Glutamatergic neuron (in vitro differentiated cells): ENCODE results near the gene ATMIN. TPM values are rescaled to one million over a fixed set of nuclear protein-coding genes. Genes with fewer than 3 reads are reported as not detected.
A peak's percentile ranks its signal among the peaks of the same experiment; 100 is the strongest.

ENCODE experiments used
- DNase-seq: peaks from one replicate; pipeline ENCODE4 v3.0.0; 2022
- H3K27ac Mint-ChIP-seq: one replicate; pipeline ENCODE4 v1.8.0; 2020; ENCODE audit warnings: mild to moderate bottlenecking, mixed read lengths, inconsistent platforms; ENCODE audit not compliant: unreplicated experiment
- H3K27me3 Mint-ChIP-seq: one replicate; pipeline ENCODE4 v1.8.0; 2020; ENCODE audit warnings: mild to moderate bottlenecking, moderate library complexity, mixed read lengths, inconsistent platforms; ENCODE audit not compliant: unreplicated experiment
- H3K36me3 Mint-ChIP-seq: one replicate; pipeline ENCODE4 v1.8.0; 2020; ENCODE audit warnings: mild to moderate bottlenecking, mixed read lengths, inconsistent platforms; ENCODE audit not compliant: unreplicated experiment
- H3K4me1 Mint-ChIP-seq: one replicate; pipeline ENCODE4 v1.8.0; 2020; ENCODE audit warnings: mild to moderate bottlenecking, low read depth, mixed read lengths, inconsistent platforms; ENCODE audit not compliant: unreplicated experiment
- H3K4me3 Mint-ChIP-seq: one replicate; pipeline ENCODE4 v1.8.0; 2020; ENCODE audit warnings: mild to moderate bottlenecking, mixed read lengths, inconsistent platforms; ENCODE audit not compliant: unreplicated experiment
- H3K9me3 Mint-ChIP-seq: one replicate; pipeline ENCODE4 v1.8.0; 2020; ENCODE audit warnings: mild to moderate bottlenecking, moderate library complexity, mixed read lengths, inconsistent platforms; ENCODE audit not compliant: unreplicated experiment
- total RNA-seq: library from RNA; stranded (reverse); fragmentation: NEBNext Ultra II Directional; extraction: Animal tissue kit (Norgen Biotek cat#: 25700); gene quantifications from one replicate; pipeline ENCODE4 v1.2.1, GENCODE V29; 2021; ENCODE audit not compliant: unreplicated experiment
- TF ChIP-seq, protein P1 (sequence below): fragments of 200-600 bp; sonication (generic); IDR thresholded peaks from one replicate; pipeline ENCODE4 v1.5.0; 2021; ENCODE audit not compliant: partially characterized antibody, unreplicated experiment

The ATMIN gene
- total RNA-seq, 1 donor from 2014 or later = 61.5 TPM

- Mint-ChIP-seq H3K27ac (no peak overlapping the region), H3K9me3 (peaks cover 6% of the 10 kb centered on the region), H3K4me1 (peaks cover 27% of the 10 kb centered on the region), H3K27me3 (peaks cover 4% of the 10 kb centered on the region), H3K4me3 (no peak overlapping the region), H3K36me3 (no peaks in the 10 kb centered on the region)
- TF ChIP-seq, protein P1, sequence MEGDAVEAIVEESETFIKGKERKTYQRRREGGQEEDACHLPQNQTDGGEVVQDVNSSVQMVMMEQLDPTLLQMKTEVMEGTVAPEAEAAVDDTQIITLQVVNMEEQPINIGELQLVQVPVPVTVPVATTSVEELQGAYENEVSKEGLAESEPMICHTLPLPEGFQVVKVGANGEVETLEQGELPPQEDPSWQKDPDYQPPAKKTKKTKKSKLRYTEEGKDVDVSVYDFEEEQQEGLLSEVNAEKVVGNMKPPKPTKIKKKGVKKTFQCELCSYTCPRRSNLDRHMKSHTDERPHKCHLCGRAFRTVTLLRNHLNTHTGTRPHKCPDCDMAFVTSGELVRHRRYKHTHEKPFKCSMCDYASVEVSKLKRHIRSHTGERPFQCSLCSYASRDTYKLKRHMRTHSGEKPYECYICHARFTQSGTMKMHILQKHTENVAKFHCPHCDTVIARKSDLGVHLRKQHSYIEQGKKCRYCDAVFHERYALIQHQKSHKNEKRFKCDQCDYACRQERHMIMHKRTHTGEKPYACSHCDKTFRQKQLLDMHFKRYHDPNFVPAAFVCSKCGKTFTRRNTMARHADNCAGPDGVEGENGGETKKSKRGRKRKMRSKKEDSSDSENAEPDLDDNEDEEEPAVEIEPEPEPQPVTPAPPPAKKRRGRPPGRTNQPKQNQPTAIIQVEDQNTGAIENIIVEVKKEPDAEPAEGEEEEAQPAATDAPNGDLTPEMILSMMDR = no peak
- DNase-seq = no peak
Measured at GRCh38 chr16:80990577-80990976, 45.1 kb upstream of the ATMIN start.

DNA sequence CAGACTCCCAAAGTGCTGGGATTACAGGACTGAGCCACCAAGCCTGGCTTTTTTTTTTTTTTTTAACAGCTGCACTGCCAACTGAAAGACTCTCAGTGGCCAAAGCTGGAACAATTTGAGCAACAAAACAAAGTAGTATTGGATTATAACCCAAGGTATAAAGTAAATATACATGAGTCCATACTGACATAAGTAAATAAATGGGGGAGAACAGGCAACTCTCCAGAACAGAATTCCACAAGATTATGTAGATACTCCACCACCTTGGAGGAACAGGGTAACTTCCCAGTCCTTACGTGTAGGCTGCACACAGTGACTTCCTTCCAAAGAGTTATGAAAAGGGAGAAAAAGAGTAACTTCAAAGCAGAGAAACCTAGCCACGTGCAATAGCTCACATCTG lies 44.7 kb upstream of the ATMIN start:
- Mint-ChIP-seq H3K4me1 (peaks cover 28% of the 10 kb centered on the region), H3K27ac (no peak overlapping the region), H3K36me3 (no peaks in the 10 kb centered on the region)

DNA sequence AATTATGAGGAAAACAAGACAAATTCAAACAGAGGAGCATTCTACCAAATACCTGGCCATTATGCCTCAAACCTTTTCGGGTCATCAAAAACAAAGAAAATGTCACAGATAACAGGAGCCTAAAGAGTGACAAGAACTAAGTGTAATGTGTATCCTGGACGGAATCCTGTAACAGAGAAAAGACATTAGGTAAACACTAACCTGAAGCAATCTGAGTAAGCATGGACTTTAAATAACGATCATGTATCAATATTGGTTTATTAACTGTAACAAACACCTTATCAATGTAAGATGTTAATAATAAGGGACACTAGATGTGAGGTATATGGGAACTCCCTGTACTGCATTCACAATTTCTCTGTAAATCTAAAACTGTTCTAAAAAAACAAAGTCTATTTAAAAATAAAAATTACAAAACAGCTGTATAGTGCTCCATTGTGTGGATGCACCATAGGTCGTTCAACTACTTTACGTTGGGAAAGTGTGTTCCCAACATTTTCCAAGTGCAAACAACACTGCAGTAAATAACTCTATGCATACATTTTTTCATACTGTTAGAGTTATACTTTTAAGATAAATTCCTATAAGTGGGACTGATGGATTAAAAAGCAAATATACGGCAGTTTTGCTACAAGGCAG lies 43.7 kb upstream of the ATMIN start:
- DNase-seq = no peak
- Mint-ChIP-seq H3K36me3 (no peaks in the 10 kb centered on the region), H3K4me1 (peaks cover 36% of the 10 kb centered on the region), H3K4me3 (no peak overlapping the region), H3K9me3 (peaks cover 6% of the 10 kb centered on the region), H3K27ac (peak overlapping the region; percentile 50), H3K27me3 (peaks cover 4% of the 10 kb centered on the region)
- TF ChIP-seq, protein P1 = no peak

More for the DNA sequence above, 44.7 kb upstream of the ATMIN start:
- Mint-ChIP-seq H3K27me3 (peaks cover 4% of the 10 kb centered on the region), H3K9me3 (peaks cover 6% of the 10 kb centered on the region), H3K4me3 (no peak overlapping the region)
- DNase-seq = no peak
- TF ChIP-seq, protein P1 = no peak

DNA sequence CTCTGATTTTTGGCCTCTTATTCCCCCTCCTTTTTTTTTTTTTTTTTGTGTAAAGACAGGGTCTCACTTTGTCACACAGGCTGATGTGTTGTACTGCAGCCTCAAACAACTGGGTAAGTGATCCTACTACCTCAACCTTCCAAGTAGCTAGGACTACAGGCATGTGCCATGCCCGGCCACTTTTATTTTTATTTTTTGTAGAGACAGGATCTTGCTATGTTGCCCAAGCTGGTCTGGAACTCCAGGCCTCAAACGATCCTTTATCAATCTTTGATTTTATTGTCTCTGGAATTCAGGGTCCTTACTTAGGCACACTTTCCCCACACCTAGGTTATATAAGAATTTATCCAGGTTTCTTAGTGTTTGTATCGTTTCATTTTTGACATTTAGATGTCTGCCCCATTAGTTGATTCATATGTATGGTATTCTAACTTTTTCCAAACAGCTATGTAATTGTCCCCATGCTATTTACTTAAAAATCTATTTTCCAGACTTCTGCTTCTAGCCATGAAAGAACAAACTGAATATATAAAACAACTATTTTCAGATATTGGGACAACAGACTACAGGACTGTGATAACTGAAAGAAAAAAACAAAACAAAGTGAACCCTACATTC lies 42.9 kb upstream of the ATMIN start:
- H3K4me1 Mint-ChIP-seq = peaks cover 35% of the 10 kb centered on the region
- H3K36me3 Mint-ChIP-seq = no peaks in the 10 kb centered on the region
- H3K27ac Mint-ChIP-seq = peak overlapping the region; percentile 93
- H3K9me3 Mint-ChIP-seq = peaks cover 6% of the 10 kb centered on the region
- TF ChIP-seq, protein P1 = no peak
- H3K27me3 Mint-ChIP-seq = peaks cover 4% of the 10 kb centered on the region
- peak overlapping the region; percentile 47 for H3K4me3 Mint-ChIP-seq
- DNase-seq = no peak

DNA sequence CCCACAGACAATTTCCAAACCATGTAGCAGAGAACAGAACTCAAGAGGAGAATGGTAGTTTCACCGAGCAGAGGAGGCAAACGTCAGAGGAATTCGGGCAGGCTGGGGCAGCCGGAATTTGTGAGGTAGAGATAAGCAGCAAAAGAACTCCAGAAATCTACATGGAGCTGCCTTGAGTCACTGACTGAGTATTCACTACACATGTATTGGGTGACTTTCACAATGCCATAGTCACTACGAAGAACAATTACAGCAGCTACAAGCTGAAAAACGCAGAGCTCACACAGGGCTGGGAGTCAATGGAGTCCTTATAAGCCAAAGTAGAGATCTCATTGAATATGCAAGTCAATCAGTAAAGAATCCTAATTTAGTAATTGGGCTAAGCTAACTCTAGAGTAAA lies 42.3 kb upstream of the ATMIN start:
- DNase-seq = no peak
- H3K36me3 Mint-ChIP-seq = no peaks in the 10 kb centered on the region
- peaks cover 4% of the 10 kb centered on the region for H3K27me3 Mint-ChIP-seq
- peak overlapping the region; percentile 93 for H3K27ac Mint-ChIP-seq
- H3K9me3 Mint-ChIP-seq = peaks cover 6% of the 10 kb centered on the region
- peaks cover 34% of the 10 kb centered on the region for H3K4me1 Mint-ChIP-seq
- H3K4me3 Mint-ChIP-seq = peak overlapping the region; percentile 47
- TF ChIP-seq, protein P1 = no peak
